WI38 (cell line): ENCODE results near the gene HIPK2.
"Not testable (repeated sequence)": the region's sequence is repeated elsewhere in the genome, so short reads cannot be mapped to it uniquely, and the experiment has no call there.

Experiments
- H3K4me3 ChIP-seq: 2 replicates; pipeline ENCODE4 v1.5.1; 2011; ENCODE audit warnings: low read depth, mild to moderate bottlenecking, control low read depth, low read length
- CTCF ChIP-seq: IDR thresholded peaks from 2 replicates; pipeline ENCODE4 v1.5.1; 2012; ENCODE audit warnings: low read depth, mild to moderate bottlenecking, control low read depth, low read length

HIPK2 gene

GRCh38 chr7:139560199-139560598 is 217.6 kb downstream of the HIPK2 start:
- TF ChIP-seq CTCF = no peak
- H3K4me3 ChIP-seq = no peak overlapping the region

- no peak overlapping the region for H3K4me3 ChIP-seq
- TF ChIP-seq CTCF = no peak
Measured at GRCh38 chr7:139559364-139560105, 218.3 kb downstream of the HIPK2 start.

DNA sequence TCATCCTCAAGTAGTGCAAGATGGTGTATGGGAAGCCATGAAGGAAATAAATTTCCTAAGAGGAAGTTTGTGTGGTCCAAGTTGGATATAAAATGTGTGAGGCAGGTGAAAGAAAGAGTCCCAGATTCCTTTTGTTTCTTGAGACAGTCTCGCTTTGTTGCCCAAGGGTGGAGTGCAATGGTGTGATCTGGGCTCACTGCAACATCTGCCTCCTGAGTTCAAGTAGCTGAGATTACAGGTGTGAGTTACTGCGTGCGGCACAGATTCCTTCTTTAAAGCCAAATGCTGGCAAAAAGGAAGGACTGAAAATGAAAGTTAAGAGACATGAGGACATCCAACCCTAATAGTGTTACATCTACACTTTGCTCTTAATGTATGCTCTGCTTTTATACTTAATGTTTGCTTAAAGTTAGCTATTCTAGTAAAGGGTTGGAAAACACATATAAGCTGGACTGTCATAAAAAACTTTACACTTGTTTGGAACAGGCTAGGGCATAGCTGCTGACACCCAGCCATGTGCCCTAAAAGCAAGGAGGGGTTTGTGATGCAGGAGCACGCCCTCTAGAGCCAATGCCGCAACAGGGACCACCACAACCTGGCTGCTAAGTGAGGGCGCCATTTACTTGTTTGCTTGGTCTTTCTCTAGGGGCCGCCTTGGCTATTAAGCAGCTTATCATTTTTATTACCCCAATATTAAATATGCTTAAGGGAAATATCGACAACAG is 219.8 kb downstream of the HIPK2 start:
- TF ChIP-seq CTCF = no peak

GRCh38 chr7:139553991-139554700 is 223.7 kb downstream of the HIPK2 start:
- not testable (repeated sequence) for H3K4me3 ChIP-seq

More for the DNA sequence above, 219.8 kb downstream of the HIPK2 start:
- no peak overlapping the region for H3K4me3 ChIP-seq

DNA sequence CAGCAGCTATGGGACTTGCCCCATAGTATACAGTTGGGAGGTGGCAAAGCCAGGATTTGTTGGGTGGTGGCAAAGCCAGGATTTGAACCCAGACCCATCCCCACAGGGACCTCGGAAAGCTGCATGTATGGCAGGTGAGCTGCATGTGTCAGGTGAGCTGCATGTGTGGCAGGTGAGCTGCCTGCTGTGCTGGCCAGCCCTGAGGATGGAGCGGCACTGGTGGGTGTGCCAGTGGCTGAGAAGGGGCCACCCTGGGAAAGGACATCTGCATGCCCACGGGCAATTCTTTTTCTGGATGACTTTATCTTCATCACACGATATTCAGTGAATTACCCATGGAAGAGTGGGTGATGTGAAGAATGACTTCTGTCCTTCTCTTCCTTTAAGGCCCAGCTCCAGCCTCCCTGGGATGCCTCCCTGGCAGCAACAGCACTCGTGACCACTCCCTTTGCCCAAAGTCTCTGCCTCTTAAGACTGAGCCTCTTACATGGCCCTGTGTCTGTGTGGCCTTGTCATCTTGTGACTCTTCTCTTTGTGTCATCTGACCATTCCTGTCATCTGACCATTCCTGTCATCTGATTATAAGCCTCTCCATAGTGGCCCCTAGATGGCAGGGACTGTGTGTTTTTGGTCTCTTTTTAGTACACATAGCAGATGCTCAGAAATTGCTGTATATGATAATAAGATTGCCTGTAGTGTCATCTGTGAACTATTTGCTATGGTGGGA is 229.3 kb downstream of the HIPK2 start:
- no peak for TF ChIP-seq CTCF
- H3K4me3 ChIP-seq = no peak overlapping the region

GRCh38 chr7:139544645-139545044 is 233.2 kb downstream of the HIPK2 start:
- H3K4me3 ChIP-seq = no peak overlapping the region
- TF ChIP-seq CTCF = no peak

DNA sequence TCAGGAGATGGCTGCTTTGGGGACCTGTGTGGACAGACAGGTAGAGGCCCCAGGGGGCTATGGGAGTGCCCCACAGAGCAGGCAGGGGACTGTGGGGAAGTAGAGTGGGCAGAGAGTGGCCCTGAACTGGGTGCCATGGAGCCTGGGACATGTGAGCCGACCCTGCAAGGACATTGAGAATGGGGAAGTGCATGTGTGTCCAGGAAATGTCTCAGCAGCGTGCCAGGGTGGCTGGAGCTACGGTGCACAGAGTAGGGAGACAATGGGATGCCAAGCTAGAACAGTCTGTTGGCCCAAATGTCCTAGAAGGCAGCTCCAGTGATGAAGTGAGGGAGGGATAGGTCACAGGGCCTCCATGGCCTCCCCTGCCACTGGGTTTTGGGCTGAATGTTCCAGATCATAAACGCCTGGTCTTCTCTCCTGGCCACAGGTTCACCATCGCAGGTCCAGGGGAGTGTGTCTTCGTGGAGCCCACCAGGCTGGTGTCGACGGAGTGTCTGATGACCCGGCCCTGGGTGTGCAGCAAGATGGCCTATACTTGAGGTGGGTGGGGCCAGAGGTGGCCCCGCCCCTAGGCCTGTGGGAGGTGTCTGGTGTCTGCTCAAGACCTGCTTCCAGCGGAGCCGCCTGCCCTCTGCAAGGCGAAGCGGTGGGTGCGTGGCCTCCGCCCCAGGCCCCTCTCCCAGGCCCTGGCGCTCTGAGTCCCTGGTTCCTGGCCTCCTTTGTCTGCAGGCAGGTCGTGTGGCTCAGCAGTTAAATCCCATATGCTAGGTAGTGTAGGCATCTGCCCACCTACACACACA is 233.8 kb downstream of the HIPK2 start:
- no peak overlapping the region for H3K4me3 ChIP-seq
- no peak for TF ChIP-seq CTCF
